Tongue (tissue), 2 donors: Measurements from ENCODE around the gene PRR23E. TPM values are rescaled to one million over a fixed set of nuclear protein-coding genes. Genes with fewer than 3 reads are reported as not detected.

Source experiments
- DNase-seq: peaks from one replicate; pipeline ENCODE4 v3.0.0-alpha.2; 2015
- total RNA-seq: library from RNA; depleted of rRNA; stranded (reverse); fragments of >200 nt; gene quantifications from one replicate; pipeline ENCODE4 v1.2.3, GENCODE V29; 2014

PRR23E gene
- total RNA-seq, 1 donor from 2014 or later: not detected

DNA sequence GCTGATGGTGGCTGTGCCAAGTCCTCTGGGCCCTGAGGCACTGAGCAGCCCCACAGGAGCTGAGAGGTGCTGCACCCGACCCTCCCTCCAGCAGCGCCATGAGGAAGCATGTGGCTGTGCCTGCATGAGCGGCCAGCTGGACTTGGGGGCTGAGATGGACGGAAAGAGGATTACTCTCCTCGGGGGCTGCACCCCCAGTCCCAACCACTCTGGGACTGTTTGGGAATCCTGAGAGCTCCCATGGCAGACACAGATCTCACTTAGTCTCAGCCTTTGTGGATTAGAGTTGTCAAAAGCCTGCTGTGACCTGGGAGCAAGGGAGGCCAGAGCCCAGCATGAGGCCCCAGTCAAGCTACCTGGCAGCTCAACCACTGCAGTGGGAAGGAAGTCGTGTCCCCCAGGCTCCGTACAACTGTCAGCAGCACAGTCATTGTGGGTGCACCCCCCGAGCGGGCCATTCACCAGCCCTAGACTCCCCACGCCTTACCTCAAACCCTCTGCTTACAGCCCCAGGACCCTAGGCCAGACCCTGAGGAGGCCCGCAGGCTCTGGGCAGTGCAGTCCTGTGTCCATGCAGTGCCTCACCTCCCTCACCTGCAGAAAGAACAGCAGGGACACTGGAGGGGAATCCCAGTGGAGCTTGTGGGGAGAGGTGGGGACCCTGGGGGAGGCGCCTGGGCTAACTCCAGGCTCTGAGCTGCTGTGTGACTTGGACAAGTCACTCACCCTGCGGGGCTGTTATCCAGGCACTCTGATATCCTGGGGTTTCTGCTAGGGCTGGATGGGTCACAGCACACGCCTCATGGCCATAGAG, 17.1 kb downstream of the PRR23E start:
- DNase-seq: no peak

GRCh38 chr3:127210654-127210943, 17.7 kb downstream of the PRR23E start:
- DNase-seq: no peak

DNA sequence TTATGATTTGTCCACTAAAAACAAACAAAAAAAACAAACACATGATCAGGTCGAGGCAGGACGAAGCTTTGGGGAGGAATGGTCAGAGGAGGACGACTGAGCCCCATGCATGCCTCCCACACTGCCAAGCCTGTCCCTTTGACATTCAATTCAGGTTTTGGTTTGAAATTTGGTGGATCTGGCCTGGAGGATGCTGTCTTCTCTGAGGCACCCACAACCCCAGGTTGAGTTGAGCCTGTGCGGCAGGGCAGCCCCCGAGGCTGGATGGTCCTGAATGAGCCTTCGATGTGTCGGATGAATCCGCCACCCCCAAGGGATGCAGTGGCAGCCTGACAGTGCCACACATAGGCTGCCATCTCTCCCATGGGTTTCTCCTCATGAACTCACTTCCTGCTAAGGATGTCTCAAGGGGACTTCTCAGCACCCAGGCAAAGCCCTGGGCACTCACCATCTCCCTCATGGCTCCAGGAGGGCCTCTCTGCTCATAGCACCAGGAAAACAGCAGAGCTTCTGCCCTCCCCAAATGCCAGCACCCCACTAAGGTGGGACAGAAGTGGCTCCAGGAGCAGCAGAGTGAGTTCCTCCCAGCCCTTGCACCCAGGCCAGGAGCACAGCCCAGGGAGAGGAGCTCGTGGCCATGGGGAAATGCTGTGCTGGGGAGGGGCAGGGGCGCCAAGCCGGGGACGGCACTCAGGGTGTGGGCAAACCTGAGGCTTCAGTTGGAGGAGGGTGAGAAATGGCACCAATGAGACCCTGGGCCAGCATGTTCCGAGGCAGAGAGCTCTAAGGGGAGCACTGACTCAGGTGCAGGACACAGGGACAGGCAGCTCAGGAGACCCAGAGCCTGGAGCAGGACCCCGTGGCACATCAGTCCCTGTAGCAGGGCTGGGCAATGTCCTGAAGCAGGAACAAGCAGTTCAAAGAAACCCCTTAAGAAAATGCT, 18.5 kb downstream of the PRR23E start:
- no peak for DNase-seq

- no peak for DNase-seq
These were observed 19.3 kb downstream of the PRR23E start for GRCh38 chr3:127212231-127212630.

- no peak for DNase-seq
These were observed 19.8 kb downstream of the PRR23E start for GRCh38 chr3:127212711-127213110.

DNA sequence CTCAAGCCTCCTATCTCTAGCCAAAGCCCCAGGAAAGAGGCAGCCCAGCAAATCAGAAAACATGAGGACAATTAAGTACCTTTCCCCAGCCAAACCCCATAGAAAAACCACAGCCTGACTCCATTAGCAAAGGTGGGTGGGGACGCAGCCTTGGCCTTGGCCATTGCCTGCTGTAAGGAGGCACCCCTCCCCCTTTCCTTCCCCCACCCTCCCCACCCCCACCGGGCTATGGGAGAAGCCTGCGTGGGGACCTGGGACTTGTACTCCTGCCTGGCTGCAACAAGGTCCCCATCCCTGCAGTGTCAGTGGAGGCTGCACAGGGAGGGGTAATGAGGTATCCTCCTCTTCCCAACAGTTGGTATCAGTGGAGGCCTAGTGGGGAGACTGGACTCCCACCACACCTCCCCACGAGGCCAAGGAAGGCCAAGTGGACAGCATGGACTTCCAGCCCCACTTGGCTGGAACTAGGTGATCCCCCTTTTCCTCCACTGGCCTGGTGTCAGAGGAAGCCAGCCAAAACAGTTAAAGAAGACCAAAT, 20.5 kb downstream of the PRR23E start:
- DNase-seq: no peak

DNA sequence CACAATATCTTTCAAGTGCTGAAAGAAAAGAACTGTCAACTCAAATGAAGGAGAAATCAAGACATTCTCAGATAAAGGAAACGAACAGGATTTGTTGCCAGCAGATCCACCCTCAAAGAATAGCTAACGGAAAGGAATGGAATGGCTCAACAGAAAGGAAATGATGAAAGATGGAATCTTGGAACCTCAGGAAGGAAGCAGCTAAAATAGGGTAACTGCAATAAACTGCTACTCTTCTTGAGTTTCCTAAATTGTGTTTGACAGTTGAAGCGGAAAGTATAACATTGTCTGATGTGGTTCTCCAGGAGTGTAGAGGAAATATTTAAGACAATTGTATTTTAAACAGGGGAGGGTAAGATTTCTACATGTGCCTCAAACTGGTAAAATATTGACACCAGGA, 22.0 kb downstream of the PRR23E start:
- DNase-seq: no peak

- DNase-seq: no peak
These were observed 22.9 kb downstream of the PRR23E start for GRCh38 chr3:127215714-127216414.

GRCh38 chr3:127216415-127217261, 23.7 kb downstream of the PRR23E start:
- DNase-seq: no peak

- no peak for DNase-seq
These were observed 24.9 kb downstream of the PRR23E start for GRCh38 chr3:127217596-127218453.

GRCh38 chr3:127218454-127218922, 25.6 kb downstream of the PRR23E start:
- DNase-seq: no peak

GRCh38 chr3:127220497-127220896, 27.6 kb downstream of the PRR23E start:
- DNase-seq: peak; percentile 11

- DNase-seq: peak; percentile 36
These were observed 28.1 kb downstream of the PRR23E start for GRCh38 chr3:127221037-127221436.

- DNase-seq: no peak
These were observed 28.6 kb downstream of the PRR23E start for GRCh38 chr3:127221446-127222035.

DNA sequence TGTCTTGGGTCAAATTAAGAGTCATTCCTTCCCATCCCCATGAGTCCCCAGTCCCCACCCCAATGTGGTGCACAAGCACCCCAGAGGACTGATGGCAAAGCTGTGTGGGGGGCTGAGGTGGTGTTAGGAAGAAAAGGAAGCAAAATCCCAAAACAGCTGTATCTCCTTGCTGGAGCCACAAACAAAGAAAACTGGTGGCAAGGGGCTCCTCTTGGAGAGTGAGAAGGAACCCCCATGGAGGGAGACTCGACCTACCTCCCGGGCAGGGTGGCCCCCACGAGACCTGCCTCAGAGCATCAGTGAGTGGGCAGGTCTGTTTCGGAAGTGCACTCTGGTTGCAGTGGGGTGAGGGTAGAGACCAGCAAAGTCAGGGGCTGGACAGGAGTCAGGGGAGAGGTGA, 29.2 kb downstream of the PRR23E start:
- DNase-seq: no peak

- DNase-seq: no peak
These were observed 29.7 kb downstream of the PRR23E start for GRCh38 chr3:127222664-127223063.

GRCh38 chr3:127224118-127224517, 31.2 kb downstream of the PRR23E start:
- no peak for DNase-seq

DNA sequence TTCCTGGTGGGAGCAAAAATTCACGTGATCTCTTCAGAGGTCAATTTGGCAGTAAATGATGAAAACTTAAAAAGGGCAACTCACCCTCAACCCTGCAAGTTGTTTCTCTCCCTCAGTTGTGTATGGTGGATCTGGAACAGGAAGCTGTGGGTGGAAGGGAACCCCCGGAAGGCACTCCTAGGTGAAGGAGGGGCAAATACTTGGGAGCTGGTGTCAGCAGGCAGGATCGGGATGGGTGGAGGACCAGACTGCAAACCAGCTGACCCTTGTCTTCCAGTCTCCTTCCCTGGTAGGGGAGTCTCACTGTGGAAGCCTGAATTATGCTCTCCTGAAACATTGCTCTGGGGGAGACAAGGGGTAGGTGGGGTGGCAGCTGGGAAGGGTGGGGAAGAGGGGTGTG, 33.5 kb downstream of the PRR23E start:
- DNase-seq: no peak

DNA sequence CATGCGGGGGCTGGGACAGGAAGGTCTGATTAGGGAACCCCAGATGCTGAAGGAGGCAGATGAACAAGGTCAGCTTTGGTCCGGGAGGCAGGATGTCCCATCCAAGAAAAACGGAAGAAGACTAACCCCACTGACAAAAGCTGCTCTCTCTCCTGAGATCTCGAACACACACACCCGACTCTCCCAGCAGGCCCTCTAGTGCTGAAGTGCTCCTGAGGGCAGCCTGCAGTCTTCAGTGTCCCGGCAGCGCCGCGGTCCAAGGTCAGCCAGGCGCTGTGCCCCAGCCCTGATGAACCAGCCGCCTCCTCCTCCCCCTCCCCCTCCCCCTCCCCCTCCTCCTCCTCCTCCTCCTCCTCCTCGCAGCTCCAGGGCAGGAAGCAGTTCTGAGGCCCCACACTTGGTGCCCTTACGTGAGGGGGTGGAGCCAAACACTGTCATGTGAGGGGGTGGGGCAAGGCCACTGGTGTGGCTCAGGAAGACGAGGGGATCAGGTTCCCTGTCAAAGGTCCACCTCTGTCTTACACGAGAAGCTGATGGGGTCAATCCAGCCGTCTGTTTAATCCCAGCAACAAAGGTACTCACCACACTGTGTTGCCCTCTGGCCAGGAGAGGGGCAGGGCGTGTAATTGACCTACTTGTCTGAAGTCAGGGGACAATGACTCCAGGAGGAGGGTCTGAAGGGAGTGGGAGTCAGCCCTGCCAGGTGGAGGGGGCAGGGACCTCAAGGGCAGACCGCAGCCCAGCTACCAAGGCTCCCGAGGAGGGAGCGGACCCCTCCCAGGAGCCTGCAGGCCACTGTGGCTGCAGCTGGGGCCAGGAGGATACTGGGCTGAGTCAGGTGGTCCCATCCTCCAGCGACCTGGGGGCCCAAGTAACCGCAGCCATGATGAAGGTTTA, 34.3 kb downstream of the PRR23E start:
- no peak for DNase-seq
